ENCODE results near the gene EVL. TPM values are rescaled to one million over a fixed set of nuclear protein-coding genes. Genes with fewer than 3 reads are reported as not detected.

Gene EVL
- total RNA-seq, 1 donor, result 14.4 TPM

DNA sequence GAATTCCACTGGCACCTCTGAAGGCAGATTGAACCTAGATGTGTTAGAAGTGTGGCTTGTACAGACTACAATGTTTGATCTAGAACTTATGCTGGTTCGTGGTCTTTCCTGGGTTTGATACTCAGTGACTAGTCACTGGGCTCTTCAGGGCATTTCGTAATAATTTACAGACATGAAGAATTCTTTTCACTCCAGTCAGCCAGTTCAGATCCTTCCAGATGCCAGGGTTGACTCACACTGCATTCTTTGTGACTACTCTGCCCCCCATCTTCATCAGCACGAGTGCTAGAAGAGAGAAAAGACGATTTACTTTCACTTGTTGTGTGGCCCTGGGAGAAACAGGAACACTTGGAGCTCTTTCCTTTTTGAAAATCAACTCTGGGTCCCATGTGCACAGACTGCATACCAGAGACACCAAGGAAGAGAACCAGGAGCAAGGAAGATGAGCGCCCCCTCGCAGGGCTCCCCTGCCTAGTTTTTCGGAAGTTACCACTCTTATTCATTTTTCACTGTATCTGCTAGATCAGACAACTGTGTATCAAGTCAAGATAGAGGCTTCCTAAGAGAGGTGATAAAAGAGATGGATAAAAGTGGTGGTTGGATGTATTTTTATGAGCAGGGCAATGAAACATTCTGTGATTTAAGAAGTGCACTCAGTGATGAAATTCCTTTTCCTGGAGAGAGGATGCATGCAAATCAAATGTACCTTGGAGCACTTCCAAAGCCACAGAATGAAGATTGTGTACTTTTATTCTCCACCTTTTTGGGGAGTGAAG lies 33.5 kb upstream of the EVL start:
- TF ChIP-seq, protein P1, sequence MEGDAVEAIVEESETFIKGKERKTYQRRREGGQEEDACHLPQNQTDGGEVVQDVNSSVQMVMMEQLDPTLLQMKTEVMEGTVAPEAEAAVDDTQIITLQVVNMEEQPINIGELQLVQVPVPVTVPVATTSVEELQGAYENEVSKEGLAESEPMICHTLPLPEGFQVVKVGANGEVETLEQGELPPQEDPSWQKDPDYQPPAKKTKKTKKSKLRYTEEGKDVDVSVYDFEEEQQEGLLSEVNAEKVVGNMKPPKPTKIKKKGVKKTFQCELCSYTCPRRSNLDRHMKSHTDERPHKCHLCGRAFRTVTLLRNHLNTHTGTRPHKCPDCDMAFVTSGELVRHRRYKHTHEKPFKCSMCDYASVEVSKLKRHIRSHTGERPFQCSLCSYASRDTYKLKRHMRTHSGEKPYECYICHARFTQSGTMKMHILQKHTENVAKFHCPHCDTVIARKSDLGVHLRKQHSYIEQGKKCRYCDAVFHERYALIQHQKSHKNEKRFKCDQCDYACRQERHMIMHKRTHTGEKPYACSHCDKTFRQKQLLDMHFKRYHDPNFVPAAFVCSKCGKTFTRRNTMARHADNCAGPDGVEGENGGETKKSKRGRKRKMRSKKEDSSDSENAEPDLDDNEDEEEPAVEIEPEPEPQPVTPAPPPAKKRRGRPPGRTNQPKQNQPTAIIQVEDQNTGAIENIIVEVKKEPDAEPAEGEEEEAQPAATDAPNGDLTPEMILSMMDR (IDR thresholded peaks at IDR 0.05; ENCODE audit: insufficient read depth, low read length), result no peak
- peak; percentile 99 for DNase-seq (ENCODE audit: low read depth)
- peak overlapping the region; percentile 70 for H3K4me3 ChIP-seq (ENCODE audit: low read depth, low read length)

DNA sequence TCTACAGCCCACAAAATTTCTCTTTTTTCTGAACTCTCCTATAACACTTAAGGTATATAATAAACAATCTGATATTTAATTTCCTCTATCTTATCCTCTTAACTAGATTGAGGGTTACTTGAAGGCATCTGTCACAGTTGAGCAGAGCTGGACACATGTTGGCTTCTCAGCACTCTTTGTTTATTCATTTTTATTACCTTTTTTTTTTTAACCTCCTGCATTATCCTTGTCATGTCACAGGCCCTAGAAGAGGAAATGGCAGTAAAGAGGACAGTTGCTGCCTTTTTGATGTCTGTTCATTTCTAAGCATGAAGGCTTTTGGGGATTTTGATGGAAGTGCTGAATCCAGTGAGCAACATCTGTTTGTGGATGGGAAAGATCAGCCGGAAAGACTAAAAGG lies 32.5 kb upstream of the EVL start:
- no peak overlapping the region for H3K4me3 ChIP-seq (ENCODE audit: low read depth, low read length)
- no peak for DNase-seq (ENCODE audit: low read depth)
- TF ChIP-seq, protein P1 (IDR thresholded peaks at IDR 0.05; ENCODE audit: insufficient read depth, low read length), result no peak

DNA sequence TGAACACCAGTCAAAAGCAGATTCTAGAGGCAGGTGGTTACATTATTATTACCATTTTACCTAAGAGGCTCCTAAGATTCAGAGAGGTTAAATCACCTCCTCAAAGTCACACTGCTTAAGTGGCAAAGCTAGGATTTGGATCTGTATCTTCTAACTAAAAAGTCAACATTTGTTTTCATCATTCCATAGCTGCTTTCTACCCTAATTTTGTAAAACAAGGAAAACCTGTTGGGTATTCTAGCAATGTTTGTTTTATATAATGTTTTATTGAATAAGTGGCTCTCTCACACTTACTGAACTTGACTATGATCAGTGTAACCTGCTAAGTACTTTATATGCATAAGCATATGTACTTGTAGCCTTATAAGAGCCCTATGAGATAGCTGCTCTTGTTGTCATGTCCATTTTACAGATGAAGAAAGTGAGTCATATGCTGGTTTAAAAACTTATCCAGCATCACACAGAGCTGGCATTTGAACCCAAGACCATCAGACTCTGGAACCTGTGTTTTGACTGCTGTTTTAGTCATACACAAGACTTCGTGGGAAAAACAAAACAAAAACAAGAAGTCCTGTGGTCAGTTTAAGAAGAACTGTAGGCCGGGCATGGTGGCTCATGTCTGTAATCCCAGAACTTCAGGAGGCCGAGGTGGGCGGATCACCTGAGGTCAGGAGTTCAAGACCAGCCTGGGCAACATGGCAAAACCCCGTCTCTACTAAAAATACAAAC lies 31.7 kb upstream of the EVL start:
- DNase-seq (ENCODE audit: low read depth), result no peak
- TF ChIP-seq, protein P1 (IDR thresholded peaks at IDR 0.05; ENCODE audit: insufficient read depth, low read length), result no peak
- no peak overlapping the region for H3K4me3 ChIP-seq (ENCODE audit: low read depth, low read length)

DNA sequence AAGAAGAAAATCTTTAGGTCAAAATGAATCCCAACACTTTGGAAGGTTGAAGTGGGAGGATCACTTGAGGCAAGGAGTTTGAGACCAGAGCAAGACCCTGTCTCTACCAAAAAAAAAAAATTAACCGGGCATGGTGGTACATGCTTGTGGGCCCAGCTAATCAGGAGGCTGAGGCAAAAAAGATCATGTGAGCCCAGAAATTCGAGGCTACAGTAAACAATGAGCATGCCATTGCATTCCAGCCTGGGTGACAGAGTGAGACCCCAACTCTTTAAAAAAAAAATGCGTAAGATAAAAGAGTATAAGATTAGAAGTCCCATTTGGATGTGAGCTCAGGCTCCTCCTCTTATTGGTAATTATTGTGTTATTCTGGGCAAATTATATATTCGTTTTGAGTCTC lies 30.8 kb upstream of the EVL start:
- no peak overlapping the region for H3K4me3 ChIP-seq (ENCODE audit: low read depth, low read length)
- no peak for DNase-seq (ENCODE audit: low read depth)
- TF ChIP-seq, protein P1 (IDR thresholded peaks at IDR 0.05; ENCODE audit: insufficient read depth, low read length), result no peak

GRCh38 chr14:100034961-100035500 lies 30.2 kb upstream of the EVL start:
- TF ChIP-seq, protein P1 (IDR thresholded peaks at IDR 0.05; ENCODE audit: insufficient read depth, low read length), result no peak
- no peak for DNase-seq (ENCODE audit: low read depth)
- H3K4me3 ChIP-seq (ENCODE audit: low read depth, low read length), result no peak overlapping the region

GRCh38 chr14:100035700-100036099 lies 29.5 kb upstream of the EVL start:
- no peak overlapping the region for H3K4me3 ChIP-seq (ENCODE audit: low read depth, low read length)

More at GRCh38 chr14:100035700-100036099, 29.5 kb upstream of the EVL start:
- no peak for DNase-seq (ENCODE audit: low read depth)
- TF ChIP-seq, protein P1 (IDR thresholded peaks at IDR 0.05; ENCODE audit: insufficient read depth, low read length), result no peak
